ENCODE data around the gene IMPG2.

Gene IMPG2

DNA sequence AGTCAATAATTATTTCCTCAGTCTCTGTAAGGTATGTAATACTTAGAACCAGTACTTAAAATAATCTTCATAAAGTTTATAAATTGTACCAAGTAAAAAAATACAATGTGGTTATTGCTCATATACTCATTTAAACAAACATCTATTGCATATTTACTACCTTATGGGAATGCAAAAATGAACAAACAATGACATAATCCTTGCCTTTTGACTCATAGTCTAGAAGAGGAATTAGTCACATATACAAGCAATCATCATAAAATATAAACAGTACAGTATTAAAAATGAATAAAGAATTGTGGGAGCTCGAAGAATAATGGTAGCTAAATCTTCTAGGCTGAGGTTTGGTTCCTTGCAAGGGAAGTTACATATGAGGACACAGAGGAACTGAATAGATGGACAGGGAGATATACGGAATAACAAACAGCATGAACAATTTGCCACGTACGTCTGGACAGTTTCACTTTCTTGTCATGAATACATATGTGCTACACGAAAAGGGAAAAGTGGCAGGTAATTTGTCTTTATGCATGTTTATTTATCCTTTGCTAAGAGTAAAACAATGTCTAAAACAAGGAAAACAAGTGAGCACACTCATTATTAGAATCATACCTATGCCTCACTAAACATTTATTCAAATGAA, 17.2 kb downstream of the IMPG2 start:
- H3K4me3 ChIP-seq (ENCODE audit: low read depth, low read length) = no peak overlapping the region
- TF ChIP-seq, protein P1, sequence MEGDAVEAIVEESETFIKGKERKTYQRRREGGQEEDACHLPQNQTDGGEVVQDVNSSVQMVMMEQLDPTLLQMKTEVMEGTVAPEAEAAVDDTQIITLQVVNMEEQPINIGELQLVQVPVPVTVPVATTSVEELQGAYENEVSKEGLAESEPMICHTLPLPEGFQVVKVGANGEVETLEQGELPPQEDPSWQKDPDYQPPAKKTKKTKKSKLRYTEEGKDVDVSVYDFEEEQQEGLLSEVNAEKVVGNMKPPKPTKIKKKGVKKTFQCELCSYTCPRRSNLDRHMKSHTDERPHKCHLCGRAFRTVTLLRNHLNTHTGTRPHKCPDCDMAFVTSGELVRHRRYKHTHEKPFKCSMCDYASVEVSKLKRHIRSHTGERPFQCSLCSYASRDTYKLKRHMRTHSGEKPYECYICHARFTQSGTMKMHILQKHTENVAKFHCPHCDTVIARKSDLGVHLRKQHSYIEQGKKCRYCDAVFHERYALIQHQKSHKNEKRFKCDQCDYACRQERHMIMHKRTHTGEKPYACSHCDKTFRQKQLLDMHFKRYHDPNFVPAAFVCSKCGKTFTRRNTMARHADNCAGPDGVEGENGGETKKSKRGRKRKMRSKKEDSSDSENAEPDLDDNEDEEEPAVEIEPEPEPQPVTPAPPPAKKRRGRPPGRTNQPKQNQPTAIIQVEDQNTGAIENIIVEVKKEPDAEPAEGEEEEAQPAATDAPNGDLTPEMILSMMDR (conservative IDR thresholded peaks at IDR 0.05; ENCODE audit: low read depth, low read length) = no peak
- peak; percentile 26 for DNase-seq (ENCODE audit: low read depth)

DNA sequence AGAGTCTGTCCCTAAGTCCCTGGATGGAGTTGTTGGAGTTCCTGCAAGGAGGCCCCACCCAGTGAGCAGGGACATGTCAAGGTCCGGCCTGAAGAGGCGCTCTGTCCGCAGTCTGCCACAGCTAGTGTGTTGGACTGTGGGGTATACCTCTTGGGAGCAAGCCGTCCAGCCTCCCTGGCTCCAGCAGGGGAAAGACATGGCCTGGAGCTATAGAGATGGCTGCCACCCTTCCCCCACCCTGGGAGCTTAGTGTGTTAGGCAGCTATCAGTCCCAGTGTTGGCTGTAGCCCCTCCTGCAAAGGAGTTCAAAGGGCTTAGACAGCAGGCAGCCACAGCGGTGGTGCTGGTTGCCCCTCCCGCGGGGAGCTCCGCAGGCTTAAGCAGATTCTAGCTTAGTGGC, 20.3 kb downstream of the IMPG2 start:
- H3K4me3 ChIP-seq (ENCODE audit: low read depth, low read length) = no peak overlapping the region
- TF ChIP-seq, protein P1 (conservative IDR thresholded peaks at IDR 0.05; ENCODE audit: low read depth, low read length) = no peak
- no peak for DNase-seq (ENCODE audit: low read depth)

DNA sequence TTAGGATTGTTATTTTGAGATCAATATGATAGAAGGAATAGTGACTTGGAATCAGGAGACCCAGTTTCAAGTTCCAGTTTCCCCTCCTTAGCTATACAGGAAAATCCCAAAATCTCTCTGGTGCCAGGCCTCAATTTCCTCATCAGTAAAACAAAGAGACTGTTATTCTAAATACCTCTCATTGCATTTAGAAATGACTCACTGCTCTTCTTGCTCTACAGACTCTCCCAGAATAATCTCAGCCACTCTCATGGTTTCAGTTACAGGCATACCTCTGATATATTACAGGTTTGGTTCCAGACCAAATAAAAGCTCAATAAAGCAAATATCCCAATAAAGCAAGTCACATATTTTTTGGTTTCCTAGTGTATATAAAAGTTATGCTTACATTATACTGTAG, 28.3 kb downstream of the IMPG2 start:
- DNase-seq (ENCODE audit: low read depth) = peak; percentile 41
- TF ChIP-seq, protein P1 (conservative IDR thresholded peaks at IDR 0.05; ENCODE audit: low read depth, low read length) = no peak
- no peak overlapping the region for H3K4me3 ChIP-seq (ENCODE audit: low read depth, low read length)

DNA sequence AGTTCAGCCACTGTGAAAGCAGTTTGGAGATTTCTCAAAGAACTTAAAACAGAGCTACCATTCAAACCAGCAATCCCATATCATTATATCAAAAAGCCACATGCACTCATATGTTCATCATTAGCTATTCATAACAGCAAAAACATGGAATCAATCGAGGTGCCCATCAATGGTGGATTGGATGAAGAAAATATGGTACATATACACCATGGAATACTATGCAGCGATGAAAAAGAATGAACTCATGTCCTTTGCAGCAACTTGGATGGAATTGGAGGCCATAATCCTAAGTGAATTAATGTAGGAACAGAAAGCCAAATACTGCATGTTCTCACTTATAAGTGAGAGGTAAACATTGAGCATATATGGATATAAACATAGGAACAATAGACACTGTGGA, 32.1 kb downstream of the IMPG2 start:
- no peak overlapping the region for H3K4me3 ChIP-seq (ENCODE audit: low read depth, low read length)
- no peak for DNase-seq (ENCODE audit: low read depth)
- TF ChIP-seq, protein P1 (conservative IDR thresholded peaks at IDR 0.05; ENCODE audit: low read depth, low read length) = no peak

DNA sequence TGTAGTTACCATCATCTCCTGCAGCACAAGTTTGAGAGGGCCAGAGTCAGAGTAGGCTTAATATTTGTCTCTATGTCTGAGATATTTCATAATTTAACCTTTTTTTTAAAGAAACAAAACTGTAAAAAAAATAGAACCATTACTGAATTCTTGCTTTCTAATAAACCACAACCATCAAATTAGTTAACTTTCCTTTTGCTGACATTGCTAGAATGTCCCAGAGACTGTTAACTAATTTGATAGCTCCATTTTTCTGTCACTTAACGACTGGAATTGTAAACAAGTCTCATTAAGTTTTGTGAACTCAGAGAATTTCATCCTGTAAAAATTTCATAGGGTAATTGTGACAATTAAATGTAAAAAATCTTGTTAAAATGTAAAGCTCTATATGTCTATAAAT, 35.6 kb downstream of the IMPG2 start:
- TF ChIP-seq, protein P1 (conservative IDR thresholded peaks at IDR 0.05; ENCODE audit: low read depth, low read length) = no peak
- no peak for DNase-seq (ENCODE audit: low read depth)
- no peak overlapping the region for H3K4me3 ChIP-seq (ENCODE audit: low read depth, low read length)

DNA sequence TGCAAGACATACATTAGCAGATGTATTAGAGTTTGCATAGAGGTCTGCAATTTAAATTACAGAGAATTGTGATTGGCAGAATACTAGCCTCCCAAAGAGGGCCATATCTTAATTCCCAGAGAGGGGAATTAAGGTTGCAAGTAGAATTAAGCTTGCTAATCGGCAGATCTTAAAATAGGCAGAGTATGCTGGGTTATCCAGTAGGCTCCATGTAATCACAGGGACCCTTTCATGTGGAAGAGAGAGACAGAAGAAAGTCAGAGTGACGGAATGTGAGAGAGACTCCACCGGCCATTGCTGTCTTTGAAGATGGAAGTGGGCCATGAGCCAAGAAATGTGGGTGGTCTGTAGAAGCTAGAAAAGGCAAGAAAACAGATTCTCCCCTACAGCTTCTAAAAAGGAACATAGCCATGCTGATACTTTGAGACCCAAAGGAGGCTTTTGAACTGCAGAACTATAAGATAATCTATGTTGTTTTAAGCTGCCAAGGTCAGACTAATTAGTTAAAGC, 38.8 kb downstream of the IMPG2 start:
- TF ChIP-seq, protein P1 (conservative IDR thresholded peaks at IDR 0.05; ENCODE audit: low read depth, low read length) = no peak
- DNase-seq (ENCODE audit: low read depth) = no peak

DNA sequence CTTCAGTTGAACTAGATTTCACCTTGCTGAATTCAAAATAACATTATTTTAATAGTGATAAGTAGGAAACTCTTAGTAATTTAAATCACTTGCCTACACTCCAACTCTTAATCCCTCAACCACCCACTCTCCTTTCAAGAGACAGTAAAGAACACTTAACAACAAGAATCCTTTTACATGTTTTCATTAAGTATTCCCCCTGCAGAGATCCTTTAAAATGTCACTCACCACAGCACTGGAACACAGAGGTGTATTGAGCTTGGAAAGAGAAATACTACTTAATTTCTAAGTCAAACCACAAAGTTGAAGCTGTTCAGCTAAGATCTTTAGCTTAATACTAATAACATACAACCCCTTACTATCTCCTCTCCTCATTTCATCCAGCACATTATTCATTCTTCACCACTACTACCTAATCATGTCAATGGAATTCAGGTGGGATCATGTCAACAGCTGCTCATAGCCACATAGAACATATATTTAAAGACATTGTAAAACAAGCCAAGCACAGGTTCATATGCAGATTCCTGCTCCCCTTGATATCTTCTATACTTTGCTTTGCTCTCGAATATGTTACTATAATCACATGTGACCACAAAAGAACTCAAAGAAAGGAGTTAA, 40.5 kb downstream of the IMPG2 start:
- no peak for DNase-seq (ENCODE audit: low read depth)
- TF ChIP-seq, protein P1 (conservative IDR thresholded peaks at IDR 0.05; ENCODE audit: low read depth, low read length) = no peak
- H3K4me3 ChIP-seq (ENCODE audit: low read depth, low read length) = no peak overlapping the region

More for the DNA sequence above, 38.8 kb downstream of the IMPG2 start:
- H3K4me3 ChIP-seq (ENCODE audit: low read depth, low read length) = no peak overlapping the region
